GM11168 (cell line): ENCODE results near the gene ATRAID.

ENCODE experiments used
- in situ Hi-C: fragments of 300-500 bp; cut with MboI; formaldehyde crosslinking; loops from one replicate; pipeline ENCODE4 v1.12.0; 2022; ENCODE audit warnings: low sequenced_read_pairs; ENCODE audit not compliant: unreplicated experiment

ATRAID gene

DNA sequence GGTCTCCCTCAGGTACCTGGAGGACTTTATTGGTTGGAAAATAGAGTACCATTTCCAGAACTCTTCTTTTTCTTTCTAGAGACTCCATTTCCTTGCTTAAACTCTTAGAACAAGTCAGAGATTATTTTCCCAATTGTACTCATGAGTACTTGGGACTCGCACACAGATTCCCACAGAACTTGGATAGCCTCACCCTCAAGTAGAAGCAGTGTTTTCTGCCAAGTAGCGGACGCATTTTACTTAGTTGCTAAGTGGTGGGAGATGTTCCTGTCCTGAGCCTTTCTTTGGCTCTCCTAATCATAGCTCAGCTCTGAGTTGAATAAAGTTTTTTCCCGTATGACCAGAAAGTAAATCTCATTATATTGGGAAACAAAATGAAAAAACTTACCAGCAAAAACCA, 33.8 kb downstream of the ATRAID start:
- in situ Hi-C loops = no loop called here

DNA sequence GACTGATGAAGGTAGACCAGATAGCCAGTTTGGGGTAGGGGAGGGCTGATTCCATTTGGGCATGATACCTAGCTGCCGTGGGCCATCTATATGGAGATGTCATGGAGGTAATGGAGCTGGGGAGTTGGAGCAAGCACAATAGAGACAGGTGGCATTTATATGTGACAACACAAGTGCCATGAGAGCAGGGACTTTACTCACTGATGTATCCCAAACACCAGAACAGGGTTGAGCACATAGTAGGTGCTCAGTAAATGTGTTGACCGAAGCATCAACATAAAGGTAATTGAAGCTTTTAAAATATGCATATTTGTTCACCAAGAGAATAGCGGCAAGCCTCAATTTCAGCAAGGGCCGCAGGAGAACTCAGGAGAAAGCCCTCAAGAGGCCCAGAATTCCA, 36.1 kb downstream of the ATRAID start:
- in situ Hi-C loops = no loop called here

DNA sequence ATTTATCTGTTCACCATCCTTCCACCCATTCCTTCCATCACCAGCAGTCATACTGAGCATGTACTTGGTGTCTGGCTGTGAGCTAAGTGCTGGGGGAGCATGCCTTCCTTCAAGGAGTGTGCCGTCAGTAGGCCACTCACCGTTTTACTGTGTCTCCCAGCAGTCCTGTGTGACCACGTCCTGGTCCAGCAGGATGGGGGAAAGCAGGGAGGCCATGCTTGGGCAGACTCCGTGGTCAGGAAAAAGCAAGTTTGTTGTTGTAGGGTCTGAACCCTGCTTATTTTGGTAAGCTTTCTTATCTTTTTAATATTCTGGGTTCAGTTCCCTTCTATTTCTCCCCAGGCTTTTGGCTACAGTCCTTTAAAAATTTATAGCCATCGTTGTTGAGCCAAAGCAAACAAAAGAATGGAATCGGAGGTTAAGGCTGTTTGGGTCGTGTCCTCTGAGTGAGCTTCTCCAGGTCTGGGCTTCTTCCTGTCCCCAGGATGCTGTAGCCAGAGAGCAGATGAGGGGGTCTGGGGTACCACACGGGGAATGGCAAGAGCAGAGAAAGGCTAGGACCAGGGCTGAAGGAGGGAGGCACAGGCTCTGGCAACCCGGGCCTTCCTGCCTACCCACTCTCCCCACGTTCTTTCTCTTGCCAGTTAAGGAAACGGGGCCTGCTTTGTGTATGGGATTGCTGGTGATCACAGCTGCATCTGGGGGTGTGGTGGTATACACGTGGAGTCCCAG, 37.5 kb downstream of the ATRAID start:
- in situ Hi-C loops = no loop called here

DNA sequence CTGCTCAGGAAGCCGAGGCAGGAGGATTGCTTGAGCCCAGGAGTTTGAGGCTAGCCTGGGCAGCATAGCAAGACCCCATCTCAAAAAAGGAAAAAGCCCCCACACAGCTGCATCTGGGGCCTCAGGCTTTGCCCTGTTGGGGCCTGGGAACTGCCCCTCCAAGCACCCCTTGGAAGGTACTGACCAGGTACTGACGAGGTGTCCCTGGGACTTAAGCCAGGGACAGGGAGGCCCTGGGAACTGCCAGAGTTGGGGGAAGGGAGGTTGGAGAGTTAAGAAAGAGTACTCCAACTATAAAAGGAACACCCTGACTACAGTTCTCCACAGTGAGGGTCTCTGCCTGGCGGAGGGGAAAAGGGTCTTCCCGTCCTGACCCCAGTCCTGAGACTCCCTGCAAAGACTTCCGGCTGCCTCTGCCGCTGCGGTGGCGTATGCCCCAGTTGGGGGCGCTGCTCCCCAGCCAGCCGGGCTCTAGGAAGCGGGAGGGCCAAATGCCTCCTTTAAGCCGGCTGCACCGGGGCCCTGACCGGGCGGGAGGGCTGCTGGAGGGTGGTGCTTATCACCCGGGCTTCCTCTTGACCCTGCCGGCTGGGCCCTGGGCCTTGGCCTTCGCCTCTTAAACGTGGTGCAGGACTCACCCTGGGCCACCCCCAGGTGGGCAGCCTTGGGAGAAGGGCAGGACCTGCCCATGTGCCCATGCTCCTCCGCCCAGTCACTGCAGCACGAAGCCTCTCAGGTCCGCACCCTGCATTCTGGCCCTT, 38.2 kb downstream of the ATRAID start:
- in situ Hi-C loops = no loop called here

DNA sequence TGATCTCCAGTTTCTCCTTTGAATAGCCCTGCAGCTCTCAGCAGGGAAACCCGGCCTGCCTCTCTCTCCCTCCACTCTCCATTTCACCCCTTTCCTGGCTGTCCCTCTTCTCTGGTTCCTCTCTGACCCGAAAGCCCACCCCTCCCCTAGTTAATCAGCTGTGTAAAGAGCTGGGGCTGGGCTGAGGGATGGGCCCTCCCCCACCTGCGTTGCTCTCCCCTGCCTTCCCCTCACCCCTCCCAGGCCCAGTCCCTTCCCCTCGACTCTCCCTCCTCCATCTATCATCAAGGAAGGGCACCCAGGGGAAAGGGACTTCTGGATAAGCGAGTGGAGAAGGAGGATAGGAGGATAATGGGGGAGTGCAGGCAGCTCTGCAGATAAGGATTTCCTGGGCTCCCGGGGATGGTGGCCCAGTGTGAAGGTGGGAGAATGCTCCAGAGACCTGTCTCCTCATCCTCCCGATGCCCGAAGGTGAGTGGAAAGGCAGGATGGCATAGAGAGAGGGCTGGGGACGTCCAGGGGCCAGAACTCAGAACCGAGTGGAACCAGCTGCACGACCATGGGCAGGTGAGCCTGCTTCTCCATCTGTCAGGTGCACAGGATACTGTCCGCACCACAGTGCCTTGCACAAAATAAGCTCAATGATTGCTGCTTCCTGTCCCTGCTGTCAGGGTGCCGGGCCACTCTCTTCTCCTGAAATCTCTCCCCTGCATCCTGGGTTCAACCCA, 39.0 kb downstream of the ATRAID start:
- in situ Hi-C loops = no loop called here

DNA sequence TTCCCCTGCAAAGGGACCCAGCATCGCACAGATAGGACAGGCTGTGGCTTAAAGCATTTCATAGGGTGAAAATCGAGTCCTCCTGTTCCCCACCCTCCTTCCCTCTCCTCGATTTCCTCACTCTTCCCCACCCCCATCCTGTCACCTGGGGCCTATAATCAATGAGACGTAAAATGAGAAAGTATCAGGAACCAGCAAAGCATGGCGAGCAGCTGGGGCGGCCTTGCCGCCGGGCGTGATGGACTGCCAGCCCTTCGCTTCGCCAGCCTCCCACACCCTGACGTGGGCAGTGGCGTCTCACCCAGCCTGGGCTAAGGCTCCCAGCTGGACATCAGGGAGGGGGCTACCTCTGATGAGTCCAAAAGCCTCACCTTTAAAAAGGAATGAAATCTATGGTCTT, 39.9 kb downstream of the ATRAID start:
- in situ Hi-C loops = no loop called here

DNA sequence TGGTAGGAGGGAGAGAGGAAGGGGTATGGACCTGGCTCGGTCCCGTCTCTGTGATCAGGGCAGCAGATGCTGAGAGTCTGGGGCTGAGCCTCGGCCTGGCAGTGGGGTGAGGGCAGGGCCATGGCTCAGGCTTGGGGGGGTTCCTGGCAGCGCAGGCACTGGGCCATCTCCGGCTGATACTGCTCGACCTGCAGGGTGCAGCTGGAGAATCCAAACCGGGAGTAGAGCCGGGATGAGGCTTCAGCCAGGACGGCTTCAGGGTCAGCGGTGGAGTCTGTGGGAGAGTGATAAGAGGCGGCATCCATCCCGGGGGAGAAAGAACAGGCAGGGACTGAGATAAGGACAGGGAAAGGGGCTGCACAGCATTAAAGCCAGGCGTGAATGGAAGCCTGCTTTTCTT, 43.3 kb downstream of the ATRAID start:
- in situ Hi-C loops = no loop called here

DNA sequence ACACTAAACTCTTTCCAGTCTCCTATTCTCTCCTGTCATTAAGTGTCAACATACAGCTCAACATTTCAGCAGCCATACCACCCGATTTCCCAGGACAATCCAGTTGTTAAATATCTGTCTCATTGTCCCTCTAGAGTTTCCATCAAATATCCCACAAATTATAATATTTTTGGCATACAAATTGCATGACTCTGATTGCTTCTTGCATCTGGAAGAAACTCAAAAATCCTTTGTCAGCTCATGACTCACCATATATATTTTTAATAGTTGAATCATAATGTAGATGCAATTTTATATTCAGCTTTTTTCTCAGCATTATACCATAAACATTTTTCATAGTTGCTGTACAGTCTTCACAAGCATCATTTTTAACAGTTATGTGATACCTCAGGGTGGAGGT, 43.8 kb downstream of the ATRAID start:
- in situ Hi-C loops = no loop called here

DNA sequence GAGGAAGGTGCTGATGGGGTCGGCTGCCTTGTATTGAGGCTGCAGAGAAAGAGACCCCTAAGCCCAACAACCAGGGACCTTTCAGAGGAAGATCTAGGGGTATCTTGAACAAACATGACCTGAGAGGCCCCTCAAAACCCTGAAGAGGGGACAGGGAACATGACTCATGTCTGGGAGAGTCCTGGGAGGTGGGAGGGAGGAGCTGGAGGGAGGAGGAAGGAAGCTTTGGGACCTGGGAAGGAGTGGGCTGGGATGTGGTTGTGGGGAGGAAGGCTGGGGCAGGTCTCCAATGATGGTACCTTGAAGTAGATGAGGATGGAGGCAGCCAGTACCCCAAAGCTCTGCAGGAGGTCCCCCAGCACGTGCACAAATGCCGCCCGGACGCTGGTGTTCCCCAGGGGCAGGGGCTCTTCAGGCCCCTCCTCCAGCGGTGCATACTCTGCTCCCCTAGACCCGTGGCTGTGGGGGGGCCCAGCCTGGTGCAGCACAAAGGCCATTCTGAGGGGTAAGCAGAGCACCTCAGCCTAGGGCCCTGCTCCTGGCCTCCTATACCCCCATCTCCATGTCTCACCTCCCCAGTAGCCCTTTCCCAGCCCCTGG, 45.1 kb downstream of the ATRAID start:
- in situ Hi-C loops = no loop called here

DNA sequence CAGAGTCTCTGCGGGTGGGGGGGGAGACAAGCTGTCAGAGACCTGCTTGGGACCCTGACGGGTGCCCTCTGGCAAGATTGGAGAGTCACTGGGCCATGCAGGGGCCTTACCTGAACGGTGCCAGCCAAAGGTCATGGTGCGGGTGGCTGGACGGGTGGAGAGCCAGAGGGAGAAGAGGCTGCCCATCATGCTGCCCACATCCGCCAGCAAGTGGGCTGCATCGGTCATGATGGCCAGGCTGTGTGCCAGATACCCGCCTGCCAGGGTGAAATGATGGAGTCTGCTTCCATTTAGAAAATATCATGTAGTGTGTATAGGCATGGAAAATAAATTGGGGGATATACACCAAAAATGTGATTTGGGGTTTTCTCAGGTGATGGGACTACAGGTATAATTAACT, 46.2 kb downstream of the ATRAID start:
- in situ Hi-C loops = no loop called here

DNA sequence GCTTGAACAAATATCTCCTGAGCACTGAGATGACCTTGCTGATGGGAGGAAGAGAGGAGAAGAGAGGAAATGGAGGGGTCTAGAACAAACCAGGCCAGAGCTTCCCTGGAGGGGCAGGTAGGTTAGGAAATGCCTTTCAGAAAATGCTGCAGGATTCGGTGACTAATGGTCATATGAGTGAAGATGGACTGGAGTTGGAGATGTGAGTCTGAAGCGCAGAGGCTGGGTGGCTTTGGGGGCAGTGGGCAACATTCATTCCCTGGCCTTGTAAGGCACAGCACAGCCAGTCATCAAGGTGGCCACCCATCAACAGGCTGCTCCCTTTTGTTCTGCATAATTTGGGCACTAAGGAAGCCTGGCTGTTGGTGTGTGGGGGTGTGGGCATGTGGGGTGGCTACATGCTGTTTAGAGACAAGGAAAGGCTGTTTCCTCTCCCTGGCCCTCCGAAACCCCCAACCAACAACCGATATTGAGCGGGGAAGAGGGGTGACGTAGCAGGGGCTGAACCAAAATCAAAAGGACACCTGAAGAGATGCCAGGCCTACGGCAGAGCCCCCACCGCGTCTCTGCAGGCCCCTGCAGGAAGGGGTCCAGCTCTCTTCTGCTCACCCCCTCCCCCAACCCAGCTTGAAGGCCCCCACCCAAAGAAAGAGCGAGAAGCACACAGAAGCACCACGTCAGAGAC, 49.5 kb downstream of the ATRAID start:
- in situ Hi-C loops = no loop called here

DNA sequence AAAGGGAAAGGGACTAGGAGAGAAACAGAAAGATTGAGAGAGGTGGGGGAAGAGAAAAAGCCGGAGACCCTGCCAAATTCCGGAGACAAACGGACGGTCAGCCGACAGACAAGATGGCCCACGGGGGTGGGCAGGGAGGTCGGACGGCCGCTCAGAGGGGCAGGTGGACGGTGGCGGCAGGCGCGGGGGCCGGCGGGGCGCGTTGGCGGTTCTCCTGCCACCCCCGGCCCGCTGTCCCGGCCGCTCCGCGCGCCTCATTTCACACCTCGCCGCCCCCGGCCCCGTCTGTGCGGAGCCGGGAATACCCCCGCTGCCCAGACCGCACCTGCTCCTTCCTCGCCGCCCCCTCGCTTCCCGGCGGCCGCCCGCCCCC, 50.1 kb downstream of the ATRAID start:
- in situ Hi-C loops = no loop called here

DNA sequence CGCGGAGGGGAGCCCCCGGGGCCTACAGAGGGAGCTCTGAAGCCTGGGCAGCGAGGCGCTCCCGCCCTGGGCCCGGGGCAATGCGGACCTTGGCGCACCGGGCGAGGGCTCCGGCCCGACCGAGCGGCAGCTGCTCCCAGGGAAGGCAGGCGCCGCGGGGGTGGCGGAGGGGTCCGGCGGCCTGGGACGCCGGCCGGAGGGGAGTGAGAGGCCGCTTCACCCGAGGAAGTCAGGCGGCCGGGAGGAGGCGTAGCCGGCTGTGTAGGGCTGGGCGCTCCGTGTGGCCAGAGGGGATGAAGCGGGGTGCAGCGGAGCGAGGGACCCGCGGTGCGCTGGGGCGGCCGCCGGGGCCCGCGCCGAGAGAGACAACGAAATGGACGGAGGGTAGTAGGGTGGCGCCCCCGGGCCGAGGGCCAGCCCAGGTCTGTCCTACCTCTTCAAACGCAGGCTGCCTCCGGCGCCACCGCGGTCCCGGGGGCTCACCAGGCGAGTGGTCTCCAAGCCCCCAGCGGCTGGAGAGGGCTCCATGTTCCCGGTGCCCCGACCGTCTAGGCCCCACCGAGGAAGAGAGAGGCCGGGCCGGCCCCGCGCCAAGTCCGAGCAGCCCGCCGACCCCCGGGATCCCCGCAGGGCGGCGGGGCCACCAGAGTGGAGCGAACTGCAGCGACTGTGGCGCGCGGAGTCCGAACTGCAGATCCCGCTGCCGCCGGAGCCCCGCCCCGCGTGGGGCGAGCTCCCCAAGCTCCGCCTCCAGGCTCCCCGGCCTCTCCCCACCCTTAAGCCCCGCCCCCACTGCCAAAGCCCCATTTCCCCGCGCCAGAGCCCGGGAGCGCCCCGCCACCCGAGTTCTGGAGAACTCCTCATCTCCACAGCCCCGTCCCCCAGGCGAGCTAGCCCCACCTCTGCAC, 50.8 kb downstream of the ATRAID start, which contains the start of gene SLC30A3:
TSS of gene SLC30A3 (minus strand) at position 669 of the 908 bp plus-strand sequence. CDS start at position 528, 141 bp downstream.
- in situ Hi-C loops = no loop called here

DNA sequence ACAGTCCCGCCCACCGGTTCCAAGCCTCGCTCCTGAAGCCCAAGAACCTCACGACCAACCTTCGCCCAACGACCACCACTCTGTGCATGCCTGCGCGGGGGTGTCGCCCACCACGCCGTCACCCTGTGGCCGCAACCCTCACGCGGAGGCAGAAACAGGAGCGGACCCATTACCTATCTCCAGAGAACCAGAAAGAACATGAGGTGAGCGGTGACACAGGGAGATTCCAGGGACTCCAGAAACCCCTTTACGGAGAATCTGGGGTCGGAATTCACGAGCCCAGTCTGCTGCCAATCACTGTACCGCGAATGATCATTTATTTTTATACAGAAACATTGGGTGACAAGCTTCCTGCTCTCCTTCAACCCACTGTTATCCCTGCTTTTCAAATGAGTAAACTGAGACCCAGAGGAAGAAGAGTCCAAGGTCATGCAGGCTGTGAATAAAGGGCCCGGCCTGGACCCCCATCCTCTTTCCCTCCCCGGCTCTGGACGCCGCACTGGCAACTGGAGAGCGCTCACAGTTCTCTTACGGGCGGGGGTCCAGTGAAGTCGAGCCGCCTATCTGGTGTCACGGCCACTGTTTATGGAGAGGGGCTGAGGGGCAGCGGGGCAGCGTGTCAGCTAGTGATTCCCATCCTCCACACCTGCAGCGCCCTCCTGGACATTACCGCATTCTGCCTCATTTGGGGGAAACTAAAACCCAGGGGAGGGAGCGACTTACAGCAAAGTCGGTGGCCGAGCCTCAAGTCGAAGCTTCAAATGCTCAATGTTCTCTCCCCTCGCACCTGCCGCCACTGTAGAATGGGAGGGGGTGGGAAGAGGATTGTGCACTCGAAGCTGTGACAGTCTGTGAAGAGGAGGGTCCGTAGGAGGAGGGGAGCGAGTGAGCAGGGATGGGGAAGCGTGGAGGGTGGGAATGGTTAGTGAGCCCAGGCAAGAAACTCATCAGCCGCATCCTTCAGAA, 51.7 kb downstream of the ATRAID start:
- in situ Hi-C loops = no loop called here

DNA sequence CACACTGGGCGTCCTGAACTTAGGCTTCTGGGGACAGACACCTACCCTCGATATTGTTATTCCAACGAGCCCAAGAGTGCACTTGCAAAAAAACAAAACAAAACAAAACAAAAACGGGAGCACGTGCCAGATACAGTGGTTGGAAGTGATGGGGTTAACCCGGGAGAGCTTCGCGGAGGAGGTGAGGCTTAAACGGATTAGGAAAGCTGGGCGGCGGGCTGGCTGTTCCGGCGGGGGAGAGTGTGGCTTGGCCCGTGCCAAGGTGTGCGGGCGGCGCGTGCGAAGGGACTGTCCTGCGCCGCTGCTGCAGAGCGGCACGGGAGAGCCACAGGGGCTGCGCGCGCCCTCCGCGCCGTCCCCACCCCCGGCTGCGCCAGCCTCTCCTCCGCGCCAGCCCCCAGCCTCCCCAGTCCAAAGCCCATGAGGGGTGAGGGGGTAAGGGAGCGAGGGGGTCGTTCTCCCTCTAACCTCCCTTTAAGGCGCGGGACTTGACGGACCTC, 52.5 kb downstream of the ATRAID start:
- in situ Hi-C loops = no loop called here

DNA sequence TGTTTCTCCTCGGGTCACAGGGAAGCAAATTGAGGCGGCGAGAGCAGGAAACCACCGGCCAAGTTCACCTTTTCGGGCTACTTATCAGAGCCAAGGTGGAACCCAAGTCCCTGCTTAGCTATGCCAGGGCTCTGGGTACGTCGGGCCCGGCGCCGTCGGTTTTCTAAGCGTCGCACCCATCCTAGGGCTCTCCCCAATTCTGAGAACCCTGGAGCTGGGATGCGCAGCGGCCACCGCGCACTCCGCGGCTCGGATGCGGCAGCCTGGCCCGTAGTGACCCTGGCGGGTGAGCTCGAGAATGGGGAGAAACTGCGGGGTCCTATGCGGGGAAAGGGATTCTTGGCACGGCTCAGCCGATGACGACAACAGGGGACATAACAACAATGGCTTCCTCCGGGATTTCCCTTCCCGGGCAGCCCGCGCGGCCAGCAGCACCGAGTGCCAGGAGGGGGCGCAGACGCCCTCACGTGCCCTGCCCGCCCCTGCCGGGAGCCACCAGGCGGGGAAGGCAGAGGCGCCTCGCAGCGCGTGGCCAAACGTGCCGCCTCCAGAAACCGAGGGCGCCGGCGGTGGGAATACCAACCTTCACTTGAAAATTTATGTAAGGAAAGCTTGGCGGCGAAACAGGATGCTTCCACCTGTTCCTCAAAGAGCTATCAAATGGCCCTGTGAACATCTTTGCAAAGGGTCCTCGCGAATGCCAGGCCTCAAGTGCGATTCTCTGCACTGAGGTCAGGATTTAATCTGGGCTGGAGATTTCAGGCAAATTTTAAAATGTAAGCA, 53.1 kb downstream of the ATRAID start:
- in situ Hi-C loops = no loop called here

DNA sequence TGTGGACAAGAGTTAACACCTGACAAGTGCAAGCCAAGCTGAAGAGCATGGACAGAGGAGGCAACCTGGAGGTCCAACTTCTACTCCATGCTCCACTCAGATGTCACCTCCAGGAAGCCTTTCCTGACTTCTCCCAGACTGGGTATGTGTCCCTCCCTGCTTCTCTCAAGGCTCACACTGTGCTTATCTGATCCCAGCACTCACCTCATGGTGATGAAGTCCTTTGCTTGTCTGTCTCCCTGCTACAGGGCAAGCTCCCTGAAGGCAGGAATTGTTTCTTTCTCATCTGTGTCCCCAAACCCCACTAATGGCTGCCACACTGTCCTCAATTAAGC, 53.7 kb downstream of the ATRAID start:
- in situ Hi-C loops = no loop called here
